Chondrocyte (in vitro differentiated cells): Measurements from ENCODE around the gene PDE10A. TPM values are rescaled to one million over a fixed set of nuclear protein-coding genes. Genes with fewer than 3 reads are reported as not detected.

ENCODE experiments used
- DNase-seq: peaks from one replicate; pipeline ENCODE4 v3.0.0; 2021; ENCODE audit warnings: mixed read lengths, low spot score
- H3K27ac Mint-ChIP-seq: one replicate; pipeline ENCODE4 v1.8.0; 2021; ENCODE audit warnings: mild to moderate bottlenecking, moderate library complexity, mixed read lengths; ENCODE audit not compliant: unreplicated experiment
- H3K27me3 Mint-ChIP-seq: 2 replicates; pipeline ENCODE4 v1.8.0; 2021; ENCODE audit warnings: low read depth, mixed read lengths
- H3K36me3 Mint-ChIP-seq: 2 replicates; pipeline ENCODE4 v1.8.0; 2021; ENCODE audit warnings: low read depth, mixed read lengths
- H3K4me1 Mint-ChIP-seq: 2 replicates; pipeline ENCODE4 v1.8.0; 2021; ENCODE audit warnings: low read depth, mild to moderate bottlenecking, mixed read lengths
- H3K4me3 Mint-ChIP-seq: one replicate; pipeline ENCODE4 v1.8.0; 2021; ENCODE audit warnings: mild to moderate bottlenecking, moderate library complexity, mixed read lengths; ENCODE audit not compliant: unreplicated experiment
- H3K9me3 Mint-ChIP-seq: 2 replicates; pipeline ENCODE4 v1.8.0; 2021; ENCODE audit warnings: low read depth, mixed read lengths
- CTCF ChIP-seq: fragments of 200-600 bp; sonication (generic); IDR thresholded peaks from 2 replicates; pipeline ENCODE4 v1.5.0; 2021; ENCODE audit warnings: antibody characterized with exemption, mild to moderate bottlenecking, moderate library complexity
- total RNA-seq: library from RNA; stranded (reverse); gene quantifications from 3 replicates; pipeline ENCODE4 v1.2.1, GENCODE V29; 2021

Gene PDE10A
- total RNA-seq, 1 donor from 2014 or later: 13.7 TPM

GRCh38 chr6:165632194-165632593 lies 30.8 kb downstream of the PDE10A start:
- TF ChIP-seq CTCF: no peak
- Mint-ChIP-seq H3K9me3 (no peaks in the 10 kb centered on the region), H3K4me3 (no peak overlapping the region), H3K36me3 (no peaks in the 10 kb centered on the region), H3K4me1 (peaks cover 62% of the 10 kb centered on the region), H3K27me3 (no peaks in the 10 kb centered on the region), H3K27ac (no peak overlapping the region)
- DNase-seq: no peak

- no peaks in the 10 kb centered on the region for H3K36me3 Mint-ChIP-seq
Measured at GRCh38 chr6:165630544-165630953, 32.5 kb downstream of the PDE10A start.

GRCh38 chr6:165628955-165629354 lies 34.1 kb downstream of the PDE10A start:
- H3K27me3 Mint-ChIP-seq: no peaks in the 10 kb centered on the region
- H3K4me3 Mint-ChIP-seq: no peak overlapping the region
- TF ChIP-seq CTCF: no peak
- H3K4me1 Mint-ChIP-seq: peaks cover 34% of the 10 kb centered on the region
- peaks cover 2% of the 10 kb centered on the region for H3K36me3 Mint-ChIP-seq
- H3K9me3 Mint-ChIP-seq: no peaks in the 10 kb centered on the region
- peak overlapping the region; percentile 4 for H3K27ac Mint-ChIP-seq
- no peak for DNase-seq

More at GRCh38 chr6:165630544-165630953, 32.5 kb downstream of the PDE10A start:
- DNase-seq: no peak
- Mint-ChIP-seq H3K9me3 (no peaks in the 10 kb centered on the region), H3K4me1 (peaks cover 47% of the 10 kb centered on the region), H3K27ac (peak overlapping the region; percentile 76), H3K27me3 (no peaks in the 10 kb centered on the region), H3K4me3 (peak overlapping the region; percentile 40)
- TF ChIP-seq CTCF: no peak

GRCh38 chr6:165627366-165627765 lies 35.7 kb downstream of the PDE10A start:
- Mint-ChIP-seq H3K9me3 (no peaks in the 10 kb centered on the region), H3K27ac (no peak overlapping the region), H3K4me3 (no peak overlapping the region), H3K4me1 (peaks cover 27% of the 10 kb centered on the region), H3K27me3 (no peaks in the 10 kb centered on the region), H3K36me3 (peaks cover 4% of the 10 kb centered on the region)
- no peak for DNase-seq
- TF ChIP-seq CTCF: no peak

- Mint-ChIP-seq H3K4me1 (peaks cover 23% of the 10 kb centered on the region), H3K27ac (no peak overlapping the region), H3K9me3 (no peaks in the 10 kb centered on the region), H3K27me3 (no peaks in the 10 kb centered on the region), H3K36me3 (peaks cover 4% of the 10 kb centered on the region), H3K4me3 (no peak overlapping the region)
- TF ChIP-seq CTCF: no peak
- DNase-seq: no peak
Measured at GRCh38 chr6:165626711-165627110, 36.3 kb downstream of the PDE10A start.
